CD4-positive, alpha-beta T cell treated with Interleukin-6 for 4 hours (primary cell): ENCODE measurements around the gene TIRAP.
"Not testable (repeated sequence)": the region's sequence is repeated elsewhere in the genome, so short reads cannot be mapped to it uniquely, and the experiment has no call there.

Experiments
- DNase-seq: peaks from one replicate; pipeline ENCODE4 v3.0.0-alpha.2; 2020; ENCODE audit warnings: mixed read lengths

Gene TIRAP

DNA sequence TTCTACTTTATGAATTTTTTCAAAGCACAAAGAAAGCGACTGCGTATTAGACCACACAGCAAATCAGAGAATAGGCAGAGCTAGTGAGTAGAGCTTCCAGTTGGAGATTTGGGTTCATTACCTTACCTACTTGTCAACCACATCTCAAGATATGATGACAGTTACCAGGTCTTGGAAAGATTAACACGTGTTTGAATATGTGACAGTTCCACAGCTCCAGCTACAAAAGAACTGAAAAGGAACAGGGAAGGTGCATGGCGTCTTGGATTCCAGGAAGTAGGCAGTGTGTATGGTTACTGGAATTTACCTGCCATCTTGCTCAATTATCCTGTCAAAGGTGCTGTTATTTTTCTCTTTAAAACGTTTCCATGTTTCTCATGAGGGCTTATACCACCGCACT lies 5.3 kb downstream of the TIRAP start:
- no peak for DNase-seq

GRCh38 chr11:126290887-126291286 lies 8.0 kb downstream of the TIRAP start:
- DNase-seq: no peak

GRCh38 chr11:126293726-126294125 lies 10.8 kb downstream of the TIRAP start:
- no peak for DNase-seq

DNA sequence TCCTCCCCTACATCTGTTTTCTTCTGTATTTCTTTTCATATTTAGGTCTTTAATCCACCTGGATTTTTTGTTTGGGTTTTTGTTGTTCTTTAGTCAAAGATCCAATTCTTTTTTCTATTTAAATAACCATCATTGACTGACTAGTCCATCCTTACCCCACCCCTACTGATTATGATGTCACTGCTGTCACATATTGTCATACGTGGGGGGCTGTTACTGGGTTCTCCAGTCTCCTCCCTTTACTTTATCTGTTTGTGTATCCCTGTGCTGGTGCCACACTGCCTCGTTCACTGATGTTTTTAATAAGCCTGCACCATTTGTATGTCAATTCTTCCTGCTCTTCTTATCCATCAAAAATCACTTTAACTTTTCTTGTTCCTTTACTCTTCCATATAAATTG lies 14.1 kb downstream of the TIRAP start:
- no peak for DNase-seq

DNA sequence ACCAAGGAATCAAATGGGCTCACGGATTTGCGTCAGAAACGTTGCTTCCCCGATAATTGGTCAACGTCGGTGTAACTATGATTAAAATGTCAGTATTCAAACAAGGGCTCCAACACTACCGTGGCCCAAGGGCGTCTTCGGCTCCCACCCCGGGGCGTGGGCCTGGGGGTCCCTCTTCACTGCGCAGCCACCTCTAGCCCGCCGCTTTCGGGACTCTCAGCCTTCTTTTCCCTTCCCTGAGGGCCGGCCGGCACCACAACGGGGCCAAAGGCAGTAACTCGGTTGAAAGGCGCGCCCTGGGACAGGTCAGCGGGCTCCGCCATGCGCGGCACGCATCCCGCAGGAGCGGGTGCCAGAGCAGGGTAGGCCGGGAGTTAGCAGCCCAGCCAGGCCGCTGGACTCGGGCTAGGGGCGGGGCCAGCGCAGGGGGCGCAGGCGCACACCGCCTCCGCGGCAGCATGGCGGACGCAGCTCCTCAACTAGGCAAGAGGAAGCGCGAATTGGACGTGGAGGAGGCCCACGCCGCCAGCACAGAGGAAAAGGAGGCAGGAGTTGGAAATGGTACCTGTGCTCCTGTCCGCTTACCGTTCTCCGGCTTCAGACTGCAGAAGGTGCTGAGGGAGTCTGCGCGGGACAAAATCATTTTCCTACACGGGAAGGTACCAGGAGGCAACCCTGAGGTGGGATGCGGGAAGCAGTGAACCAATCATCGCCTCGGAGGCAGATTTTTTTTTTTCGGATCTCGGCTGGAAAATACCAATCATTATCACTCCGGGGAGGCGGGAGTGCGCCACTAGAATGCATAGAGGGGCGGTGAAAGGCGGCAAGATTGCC lies 20.9 kb downstream of the TIRAP start, which contains the start of gene DCPS:
TSS of gene DCPS (plus strand) at position 438 of the 834 bp plus-strand sequence. CDS start at position 459, 21 bp downstream.
- DNase-seq: peak; percentile 89

- DNase-seq: no peak
Observed at GRCh38 chr11:126304457-126305075, 21.7 kb downstream of the TIRAP start.

DNA sequence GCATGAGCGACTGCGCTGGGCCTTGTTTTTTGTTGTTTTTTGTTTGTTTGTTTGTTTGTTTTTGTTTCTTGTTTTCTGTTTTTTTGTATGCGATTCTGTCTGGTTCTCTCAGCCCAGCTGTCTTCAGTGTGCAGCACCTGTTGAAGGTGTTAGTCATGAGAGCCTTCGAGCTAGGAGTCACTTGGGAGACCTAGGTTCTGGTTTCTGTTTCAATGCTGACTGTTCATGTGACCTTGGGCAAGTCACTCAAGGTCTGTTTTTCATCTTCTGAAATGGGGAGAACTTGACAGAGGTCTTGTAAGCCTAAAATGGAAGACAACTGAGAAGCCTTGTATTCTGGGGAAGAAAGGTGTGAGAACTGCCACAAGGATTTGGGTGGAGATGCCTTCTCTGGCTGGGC lies 22.8 kb downstream of the TIRAP start:
- DNase-seq: no peak

DNA sequence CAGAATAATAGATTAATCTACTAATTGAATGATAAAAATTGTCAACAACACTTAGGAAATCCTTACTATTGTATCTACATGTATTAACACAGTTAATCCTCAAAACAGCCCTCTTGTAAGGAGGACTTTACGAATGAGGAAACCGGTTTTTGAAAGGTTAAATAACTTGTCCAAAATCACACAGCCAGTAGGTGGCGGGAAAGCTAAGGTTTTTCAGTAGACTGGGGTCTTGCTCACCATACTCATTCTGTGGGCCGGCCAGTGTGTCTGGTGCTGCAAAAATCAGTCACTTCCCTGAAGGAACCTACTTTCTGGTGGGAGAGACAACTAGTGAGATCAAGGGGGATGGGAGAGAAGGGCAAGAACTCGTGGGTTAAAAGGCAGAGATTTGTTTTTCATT lies 24.8 kb downstream of the TIRAP start:
- peak; percentile 31 for DNase-seq

DNA sequence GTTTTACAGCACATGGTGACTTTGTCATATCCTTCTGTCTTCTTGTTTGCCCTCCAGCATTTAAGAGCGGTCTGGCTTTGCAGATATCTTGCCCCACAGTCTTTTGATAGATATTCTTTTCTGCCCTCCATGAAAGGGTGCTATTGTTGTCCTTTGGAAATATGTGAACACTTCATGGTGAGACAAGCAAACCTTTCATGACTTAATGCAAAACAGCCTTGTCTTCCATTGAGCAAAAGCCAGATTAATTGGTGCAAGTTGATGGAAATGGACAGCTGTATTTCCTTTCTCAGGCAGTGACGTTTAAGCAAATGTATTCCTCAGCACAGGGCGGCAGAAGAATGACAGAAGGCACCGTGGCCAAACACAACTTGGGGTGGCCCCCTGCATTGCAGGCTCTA lies 25.4 kb downstream of the TIRAP start:
- DNase-seq: no peak

DNA sequence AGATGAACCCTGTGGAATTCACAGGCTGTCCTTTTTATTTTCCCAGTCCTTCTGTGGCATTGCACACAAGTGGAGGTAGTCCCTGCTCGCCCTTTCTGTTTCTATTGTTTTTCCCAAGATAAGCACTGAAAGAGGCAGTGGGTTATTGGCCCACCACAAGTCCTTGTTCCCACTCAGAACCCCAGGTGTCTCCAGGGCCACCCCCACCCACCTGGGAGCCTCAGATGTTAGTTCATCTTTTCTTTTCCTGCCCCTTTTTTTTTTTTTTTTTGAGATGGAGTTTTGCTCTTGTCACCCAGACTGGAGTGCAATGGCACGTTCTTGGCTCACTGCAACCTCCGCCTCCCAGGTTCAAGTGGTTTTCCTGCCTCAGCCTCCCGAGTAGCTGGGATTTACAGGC lies 25.9 kb downstream of the TIRAP start:
- DNase-seq: not testable (repeated sequence)

DNA sequence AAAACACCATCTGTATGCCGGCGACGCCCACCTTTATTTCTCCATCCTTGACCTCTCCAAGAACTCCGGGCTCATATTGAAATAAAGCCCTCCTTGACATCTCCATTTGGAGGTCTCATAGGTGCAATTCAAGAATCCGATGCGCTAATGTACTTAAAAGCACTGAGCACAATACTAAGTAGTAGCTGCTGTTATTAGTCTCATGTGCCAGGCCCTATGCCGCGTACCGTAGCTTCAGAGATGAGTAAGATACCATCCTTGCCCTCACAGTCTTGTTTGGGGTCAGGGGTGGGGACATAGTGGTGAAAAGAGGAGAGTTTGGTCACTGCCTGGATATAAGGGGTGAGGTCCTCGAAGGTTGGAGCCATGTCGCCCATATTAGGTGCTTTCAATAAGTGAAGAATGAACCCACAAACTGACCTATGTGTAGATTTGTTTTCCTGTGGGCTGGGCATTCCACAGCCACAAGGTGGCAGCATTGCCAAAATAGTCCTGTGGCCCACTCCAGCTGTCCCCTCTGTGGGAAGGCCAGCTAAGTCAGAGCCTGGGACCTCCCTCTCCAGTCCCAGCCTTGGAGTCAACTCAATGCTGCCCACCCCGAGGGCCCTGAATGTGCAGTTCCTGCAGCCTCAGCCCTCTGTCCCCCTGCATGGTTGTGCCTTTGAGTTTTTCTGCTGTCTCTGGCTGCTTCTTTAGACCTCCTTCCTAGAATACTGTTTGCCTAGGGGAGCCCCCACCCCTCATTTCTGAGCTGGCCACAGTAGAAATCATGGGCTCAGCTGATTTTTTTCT lies 27.5 kb downstream of the TIRAP start:
- peak; percentile 69 for DNase-seq

DNA sequence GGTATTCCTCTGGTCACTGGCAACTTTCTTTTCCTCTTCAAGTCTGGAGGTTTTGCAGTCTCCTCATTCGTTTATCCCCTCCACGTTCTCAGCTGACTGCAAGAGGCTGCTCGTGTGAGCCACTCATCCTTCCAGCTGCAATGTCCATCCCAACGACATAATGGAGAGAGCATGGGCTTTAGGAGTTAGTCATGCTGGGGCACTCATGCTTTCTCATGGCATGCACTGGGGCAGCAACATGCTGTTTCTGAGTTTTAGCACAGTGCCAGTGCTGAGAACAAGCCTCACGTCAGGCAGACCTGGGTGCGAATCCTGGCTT lies 28.1 kb downstream of the TIRAP start:
- DNase-seq: no peak

GRCh38 chr11:126311401-126312291 lies 28.8 kb downstream of the TIRAP start:
- no peak for DNase-seq

DNA sequence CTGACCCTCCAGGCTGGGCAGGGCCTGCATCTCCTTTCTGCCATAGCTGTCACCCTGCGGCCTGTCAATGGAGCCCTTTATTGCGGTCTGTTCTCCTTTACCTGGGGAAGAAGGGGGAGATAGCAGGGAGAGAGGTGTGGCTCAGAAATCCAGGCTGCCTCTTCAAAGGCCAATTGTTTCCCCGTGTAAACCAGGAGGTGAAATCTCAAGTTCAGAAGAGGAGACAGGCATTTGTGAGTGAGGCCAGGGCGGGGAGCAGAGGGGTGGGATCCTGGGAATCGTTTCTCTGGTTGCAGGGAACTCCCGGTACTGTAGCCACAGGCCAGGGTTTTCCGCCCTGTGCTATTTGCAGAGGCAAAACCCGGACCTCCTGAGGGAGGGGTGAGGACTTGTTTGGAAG lies 30.1 kb downstream of the TIRAP start:
- DNase-seq: no peak

- DNase-seq: no peak
Observed at GRCh38 chr11:126313826-126314225, 30.9 kb downstream of the TIRAP start.

- DNase-seq: no peak
Observed at GRCh38 chr11:126317432-126317755, 34.5 kb downstream of the TIRAP start.

DNA sequence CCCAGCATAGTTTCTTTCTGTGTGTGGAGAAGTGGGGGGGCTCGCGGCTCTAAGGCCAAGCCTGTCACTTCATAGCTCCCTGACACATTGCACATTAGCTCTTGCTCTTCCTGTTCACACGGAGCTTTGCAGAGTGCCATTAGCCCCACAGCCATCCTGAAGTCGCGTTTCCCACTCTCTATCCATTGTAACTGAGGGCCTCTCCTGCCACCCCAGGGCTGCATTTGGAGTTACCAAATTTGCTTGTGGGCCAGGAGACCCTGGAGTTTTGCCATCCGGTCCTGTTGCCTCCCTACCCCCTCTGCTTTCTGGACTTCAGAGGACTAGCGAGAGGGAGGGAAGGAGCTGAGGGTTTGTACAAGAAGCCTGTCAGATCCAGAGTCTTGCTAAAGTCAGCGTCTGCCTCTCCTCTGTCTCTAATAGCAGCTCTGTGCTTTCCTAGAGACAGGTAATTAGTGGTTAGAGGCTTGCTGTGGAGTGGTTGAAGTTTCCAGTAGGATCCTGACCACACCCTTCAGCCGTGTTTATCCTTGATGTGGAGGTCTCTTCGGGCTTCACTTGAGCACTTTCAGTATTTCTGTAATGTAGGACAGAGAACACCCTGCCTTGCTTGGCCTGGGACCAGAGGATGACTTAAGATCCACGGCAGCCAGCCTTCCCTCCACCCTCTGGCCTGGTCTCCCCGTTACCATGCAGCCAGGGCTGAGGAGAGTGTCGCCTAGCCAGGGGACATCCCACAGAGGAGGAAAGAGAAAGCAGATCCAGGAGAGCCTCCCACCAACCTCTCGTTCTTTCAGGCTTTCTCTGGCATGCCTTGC lies 35.1 kb downstream of the TIRAP start:
- DNase-seq: peak; percentile 46

- DNase-seq: peak; percentile 55
Observed at GRCh38 chr11:126318574-126319373, 35.9 kb downstream of the TIRAP start.

- DNase-seq: no peak
Observed at GRCh38 chr11:126319374-126319740, 36.5 kb downstream of the TIRAP start.

DNA sequence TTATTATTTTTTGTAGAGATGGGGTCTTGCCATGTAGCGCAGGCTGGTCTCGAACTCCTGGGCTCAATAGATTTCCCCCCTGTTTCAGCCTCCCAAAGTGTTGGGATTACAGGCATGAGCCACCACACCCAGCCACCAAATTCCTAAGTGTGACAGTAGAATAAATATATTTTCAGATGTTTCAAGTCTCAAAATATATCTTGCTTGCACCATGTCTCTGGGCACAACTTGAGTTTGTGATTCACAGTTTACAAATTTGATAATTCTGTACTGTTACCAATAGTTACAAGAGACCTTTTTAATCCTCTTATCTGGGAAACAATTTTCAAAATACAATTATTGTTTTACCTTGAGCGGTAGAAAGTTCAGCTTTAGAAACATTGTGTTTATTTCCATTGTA lies 40.1 kb downstream of the TIRAP start:
- no peak for DNase-seq
